Measurements from ENCODE around the gene WDR93.

GRCh38 chr15:89686522-89686921 lies 4.1 kb upstream of the WDR93 start:
- no peak for TF ChIP-seq POLR2AphosphoS5 (IDR thresholded peaks at IDR 0.05; ENCODE audit: low read depth, low read length)
- TF ChIP-seq POLR2A (IDR thresholded peaks at IDR 0.05; ENCODE audit: low read depth, low read length) = no peak
- no peak for TF ChIP-seq TAF1 (IDR thresholded peaks at IDR 0.05; ENCODE audit: low read depth, low read length)
